GM12864 (cell line): ENCODE results near the gene ZNF582.
A peak's percentile ranks its signal among the peaks of the same experiment; 100 is the strongest.

Experiments used
- DNase-seq: peaks from one replicate; pipeline ENCODE4 v3.0.0-alpha.2; 2011; ENCODE audit warnings: low read depth
- H3K4me3 ChIP-seq: 2 replicates; pipeline ENCODE4 v1.5.1; 2011; ENCODE audit warnings: mild to moderate bottlenecking, low read depth, low read length, control low read depth
- CTCF ChIP-seq: IDR thresholded peaks from 2 replicates; pipeline ENCODE4 v1.5.1; 2011; ENCODE audit warnings: low read depth, mild to moderate bottlenecking, moderate library complexity, low read length, control low read depth, inconsistent platforms; ENCODE audit errors: missing control alignments

Gene ZNF582

GRCh38 chr19:56333506-56333905 is 59.8 kb downstream of the ZNF582 start:
- H3K4me3 ChIP-seq: no peak overlapping the region
- peak; percentile 19 for DNase-seq
- TF ChIP-seq CTCF: peak; percentile 71
